NCI-H2196 (cell line): ENCODE data around the gene RABAC1.
"Not testable (repeated sequence)": the region's sequence is repeated elsewhere in the genome, so short reads cannot be mapped to it uniquely, and the experiment has no call there.

Source experiments
- DNase-seq: peaks from one replicate; lab custom pipeline; 2025; ENCODE audit not compliant: unreplicated experiment; lab: John Stamatoyannopoulos, UW

Gene RABAC1

GRCh38 chr19:41951686-41952172 lies 7.4 kb downstream of the RABAC1 start:
- DNase-seq, result peak; percentile 89

GRCh38 chr19:41947091-41947490 lies 12.0 kb downstream of the RABAC1 start:
- no peak for DNase-seq

DNA sequence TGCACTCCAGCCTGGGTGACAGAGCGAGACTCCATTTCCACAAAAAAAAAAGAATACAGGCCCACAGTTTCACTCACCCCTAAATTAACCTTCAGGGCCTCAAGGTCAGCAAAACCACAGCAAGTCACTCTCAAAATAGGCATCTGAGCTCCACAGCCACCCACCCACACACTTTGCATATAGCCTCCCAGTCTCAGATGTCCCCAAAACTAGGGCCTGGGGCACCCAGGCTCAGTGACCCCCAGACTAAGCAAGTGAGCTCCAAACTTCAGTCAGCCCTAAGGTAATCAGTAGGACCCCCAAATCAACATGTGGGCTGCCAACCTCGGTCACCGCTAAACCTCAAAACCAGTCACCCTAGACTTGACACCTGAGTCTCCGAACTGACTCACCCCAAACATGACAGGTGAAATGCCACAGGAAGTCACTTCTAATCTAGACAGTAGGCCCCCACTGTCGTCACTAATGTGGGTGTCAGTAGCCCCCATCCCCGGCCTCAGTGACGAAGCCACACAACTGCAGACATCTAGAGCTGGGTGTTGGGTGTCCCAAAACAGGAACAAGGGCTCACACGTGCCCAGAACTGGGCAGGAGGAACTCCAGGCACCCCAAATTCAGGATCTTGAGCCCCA lies 13.9 kb downstream of the RABAC1 start:
- DNase-seq, result no peak

GRCh38 chr19:41944336-41944735 lies 14.8 kb downstream of the RABAC1 start:
- DNase-seq, result no peak

DNA sequence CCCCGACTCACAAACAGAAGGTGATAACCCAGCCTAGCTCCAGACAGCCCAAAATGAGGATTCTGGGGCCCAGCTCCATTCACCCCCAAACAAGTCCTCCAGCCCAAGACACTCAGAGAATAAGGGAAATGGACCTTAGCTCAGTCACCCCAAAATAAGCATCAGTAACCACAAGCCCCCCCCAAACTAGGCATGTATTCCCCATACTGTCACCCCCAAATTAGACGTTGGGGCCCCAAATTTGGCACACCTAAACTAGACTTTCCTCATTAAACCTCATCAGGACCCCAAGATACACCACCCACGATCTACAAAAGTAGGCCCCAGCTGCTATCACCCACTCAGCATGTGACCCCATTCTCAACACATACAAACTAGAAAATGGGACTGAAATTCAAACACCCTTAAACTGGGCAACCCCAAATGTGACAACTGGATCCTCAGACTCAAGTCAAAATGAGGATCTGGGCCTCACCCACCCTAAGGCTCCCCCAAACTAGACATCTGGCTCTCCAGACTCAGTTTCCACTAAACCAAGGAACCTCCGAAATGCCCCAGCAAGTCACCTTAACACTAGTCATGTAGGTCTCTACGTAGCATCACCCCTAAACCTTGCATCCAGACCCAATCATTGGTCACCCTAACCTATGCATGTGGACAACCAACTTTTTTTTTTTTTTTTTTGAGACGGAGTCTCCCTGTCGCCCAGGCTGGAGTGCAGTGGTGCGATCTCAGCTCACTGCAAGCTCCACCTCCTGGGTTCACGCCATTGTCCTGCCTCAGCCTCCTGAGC lies 17.5 kb downstream of the RABAC1 start:
- DNase-seq, result no peak

DNA sequence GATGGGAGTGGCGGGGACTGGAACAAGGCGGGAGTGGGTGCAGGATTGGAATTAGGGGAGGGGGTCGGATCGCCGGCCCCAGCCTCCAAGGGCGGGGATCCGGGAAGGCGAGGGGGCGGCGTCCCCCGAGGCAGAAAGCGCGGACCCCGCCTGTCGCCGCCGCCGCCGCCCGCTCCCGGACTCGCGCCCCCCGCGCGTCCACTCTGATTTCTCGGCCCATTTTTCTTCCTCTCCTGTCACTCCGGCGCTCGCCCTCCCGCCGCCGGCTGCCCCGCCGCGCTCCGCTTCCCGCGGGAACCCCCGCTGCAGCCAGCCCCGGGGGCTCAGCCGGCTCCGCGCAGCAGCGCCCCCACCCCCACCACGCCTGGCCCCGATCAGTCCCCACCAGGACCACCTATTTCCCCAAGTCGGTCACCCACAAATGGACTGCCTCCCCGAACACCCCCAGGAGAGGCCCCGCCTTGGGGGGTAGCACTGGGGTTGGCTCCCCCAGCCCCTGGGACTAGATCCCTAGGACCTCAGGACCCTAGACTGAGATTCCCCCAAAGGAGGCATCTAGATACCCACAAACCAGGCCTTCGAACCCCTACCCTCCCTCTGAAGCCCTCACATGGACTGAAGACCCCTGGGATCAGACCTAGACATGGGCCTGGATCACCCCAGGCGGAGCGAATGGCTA lies 18.3 kb downstream of the RABAC1 start:
- DNase-seq, result no peak

DNA sequence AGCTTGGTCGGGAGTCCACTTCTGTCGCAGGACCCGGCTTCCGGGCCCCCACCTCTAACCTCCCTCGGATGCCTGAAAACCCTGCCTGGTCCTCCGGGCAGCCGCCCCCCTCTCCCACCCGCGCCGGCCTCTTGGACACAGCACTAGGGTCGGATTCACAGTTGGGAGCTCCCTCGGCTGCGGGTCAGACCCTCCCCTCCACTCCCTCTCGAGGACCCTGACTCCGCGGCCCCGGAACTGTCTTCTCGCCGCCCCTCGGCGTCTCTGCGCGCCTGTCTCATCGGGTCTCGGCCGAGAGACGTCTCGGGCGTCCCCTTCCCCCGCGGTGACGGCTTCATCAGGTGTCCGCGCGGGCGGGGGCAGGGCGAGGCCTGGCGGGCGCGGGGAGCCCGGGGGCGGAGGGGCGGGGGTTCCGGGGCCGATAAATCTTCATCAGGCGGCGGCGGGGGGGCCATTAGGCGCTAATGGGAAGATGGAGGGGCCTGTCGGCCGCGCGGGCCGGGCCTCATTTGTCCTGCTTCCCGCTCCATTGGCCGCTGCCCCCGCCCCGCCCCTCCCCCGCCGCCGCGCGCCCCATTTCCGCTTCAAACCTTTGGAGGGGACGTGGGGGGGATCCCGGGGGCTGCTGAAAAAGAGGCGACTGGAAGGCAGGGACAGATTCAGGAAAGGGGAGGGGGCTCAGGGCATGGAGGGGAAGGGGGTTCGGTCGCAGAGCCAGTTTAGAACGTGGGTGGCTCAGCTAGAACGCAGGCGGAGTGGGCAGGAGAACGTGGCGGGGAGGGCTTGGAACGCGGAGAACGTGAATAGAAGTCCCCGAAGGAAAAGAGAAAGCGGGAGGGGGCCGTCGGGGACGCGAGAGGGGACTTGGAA lies 19.0 kb downstream of the RABAC1 start:
- DNase-seq, result peak; percentile 44

GRCh38 chr19:41939209-41939608 lies 19.9 kb downstream of the RABAC1 start:
- DNase-seq, result not testable (repeated sequence)

DNA sequence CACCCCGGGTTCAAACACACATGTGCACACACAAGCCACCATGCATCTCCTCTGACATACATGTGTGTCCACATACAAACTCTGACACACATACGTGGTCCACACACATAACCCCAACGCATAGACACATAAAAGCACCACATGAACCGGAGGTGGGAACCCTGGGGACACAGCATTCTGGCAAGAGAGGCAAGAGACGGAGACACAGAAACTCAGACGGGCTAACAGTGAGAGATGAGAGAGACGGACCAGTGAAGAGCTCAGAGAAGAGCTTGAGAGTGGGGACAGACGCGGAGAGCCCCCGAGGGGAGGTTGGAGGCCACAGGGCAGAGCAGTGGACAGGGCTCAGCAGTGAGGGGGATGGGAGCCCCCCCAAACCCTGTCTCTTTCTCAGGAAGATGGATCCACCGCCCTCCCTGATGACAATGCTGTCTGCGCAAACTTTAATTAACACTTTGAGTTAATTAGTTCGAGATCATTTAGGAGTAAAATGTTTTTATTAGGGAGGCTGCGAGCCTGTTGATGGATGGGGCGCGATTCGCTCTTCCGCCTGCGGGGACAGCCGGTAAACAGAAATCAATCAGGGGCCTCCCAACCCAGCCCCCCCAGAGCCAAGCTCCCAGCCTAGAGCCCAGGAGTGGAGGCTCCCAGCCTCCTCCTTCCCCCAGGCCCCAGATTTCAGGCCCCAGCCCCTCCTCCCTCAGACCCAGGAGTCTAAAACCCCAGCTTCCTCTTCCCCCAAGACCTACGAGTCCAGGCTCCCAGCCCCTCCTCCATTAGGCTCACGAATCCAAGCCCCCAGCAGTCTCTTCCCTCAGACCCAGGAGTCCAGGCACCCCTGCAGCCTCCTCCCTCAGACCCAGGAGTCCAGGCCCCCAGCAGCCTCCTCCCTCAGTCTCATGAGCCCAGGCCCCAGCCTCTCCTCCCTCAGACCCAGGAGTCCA lies 21.3 kb downstream of the RABAC1 start:
- DNase-seq, result no peak

DNA sequence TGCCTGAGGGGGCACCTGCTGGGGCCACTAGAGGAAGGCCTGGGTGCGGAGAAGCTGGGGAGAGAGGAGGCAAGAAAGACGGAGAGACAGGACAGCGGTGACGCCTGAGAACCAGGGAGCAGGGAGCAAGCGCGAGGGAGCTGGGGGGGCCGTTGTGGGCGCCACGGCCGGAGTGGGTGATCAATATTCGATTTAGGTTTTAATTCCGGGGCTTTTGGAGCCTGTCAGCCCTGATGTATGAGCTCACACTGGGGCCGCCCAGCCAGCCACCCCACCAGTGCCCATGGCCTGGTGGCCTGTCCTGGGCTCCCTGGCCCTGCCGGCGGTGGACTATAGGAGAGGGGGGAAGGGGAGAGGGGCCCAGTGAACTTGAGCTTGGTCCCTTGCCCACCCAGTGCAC lies 22.2 kb downstream of the RABAC1 start:
- no peak for DNase-seq

DNA sequence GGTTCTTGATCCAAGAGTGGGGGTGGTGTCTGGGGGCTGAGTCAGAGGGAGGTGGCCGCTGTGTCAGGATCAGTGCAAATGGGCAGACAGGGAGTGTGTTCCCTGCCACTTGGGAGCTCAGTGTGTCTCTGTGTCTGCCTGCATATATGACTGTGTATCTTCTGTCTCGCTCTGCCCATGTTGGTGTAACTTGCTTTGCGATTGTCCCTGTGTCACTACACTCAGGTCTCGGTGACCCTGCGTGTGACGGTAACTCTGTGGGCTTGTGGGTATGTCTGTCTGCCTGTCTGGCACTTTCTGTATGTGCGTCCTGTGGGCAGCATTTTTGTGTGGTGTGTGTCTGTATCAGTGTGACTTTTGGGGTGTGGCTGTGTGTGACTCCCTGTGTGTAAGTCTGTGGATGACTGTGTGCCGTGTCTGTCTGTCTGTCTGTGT lies 22.7 kb downstream of the RABAC1 start:
- DNase-seq, result no peak

- no peak for DNase-seq
Observed at GRCh38 chr19:41935760-41936415, 23.2 kb downstream of the RABAC1 start.

- DNase-seq, result peak; percentile 81
Observed at GRCh38 chr19:41934849-41935374, 24.2 kb downstream of the RABAC1 start.

- no peak for DNase-seq
Observed at GRCh38 chr19:41933693-41934426, 25.3 kb downstream of the RABAC1 start.

DNA sequence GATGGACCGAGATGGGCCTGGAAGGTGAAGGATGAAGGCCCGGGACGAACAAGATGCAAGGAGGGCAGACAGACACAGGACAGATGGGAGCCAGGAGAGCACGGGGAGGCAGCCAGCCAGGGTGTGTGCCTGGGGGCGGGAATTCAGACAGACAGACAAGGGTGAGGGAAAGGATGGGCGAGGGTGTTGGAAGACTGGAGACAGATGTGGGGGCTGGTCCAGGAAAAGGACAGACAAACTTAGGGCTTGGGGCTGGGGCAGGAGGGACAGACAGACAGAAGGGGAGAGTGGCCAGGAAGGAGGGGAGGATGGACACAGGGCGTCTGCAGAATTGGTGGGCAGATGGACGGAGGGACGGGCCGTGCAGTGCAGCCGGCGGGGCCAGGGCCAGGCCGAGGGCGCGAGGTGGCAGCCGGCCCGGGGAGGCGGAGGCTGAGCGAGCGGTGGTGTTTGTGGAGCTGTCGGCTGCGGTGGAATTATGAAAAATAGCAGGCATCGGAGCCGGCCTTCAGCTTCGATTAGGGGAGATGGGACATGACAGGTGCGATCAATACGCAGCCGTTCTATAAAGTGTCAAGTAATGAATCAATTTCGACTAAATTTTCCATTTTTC lies 26.3 kb downstream of the RABAC1 start:
- DNase-seq, result no peak

- no peak for DNase-seq
Observed at GRCh38 chr19:41932259-41932719, 26.8 kb downstream of the RABAC1 start.

- DNase-seq, result no peak
Observed at GRCh38 chr19:41930926-41931592, 28.1 kb downstream of the RABAC1 start.
